Immature natural killer cell (primary cell): ENCODE results near the gene HOXC5. TPM values are rescaled to one million over a fixed set of nuclear protein-coding genes. Genes with fewer than 3 reads are reported as not detected.

Source experiments
- DNase-seq, 3 donors: peaks; one replicate each; pipeline ENCODE4 v3.0.0; 2022; ENCODE audit warnings: mixed read lengths in 1 of 3
- H3K27ac Mint-ChIP-seq, 6 donors: one replicate each; pipeline ENCODE4 v1.8.0; 2020; ENCODE audit warnings: mixed read lengths in 6 of 6, mild to moderate bottlenecking in 5 of 6, inconsistent platforms in 4 of 6, moderate library complexity in 3 of 6
- H3K27me3 Mint-ChIP-seq, 3 donors: one replicate each; pipeline ENCODE4 v1.8.0; 2020 to 2021; ENCODE audit warnings: low read depth in 3 of 3, mild to moderate bottlenecking in 3 of 3, mixed read lengths in 3 of 3, moderate library complexity in 3 of 3, inconsistent platforms in 1 of 3
- H3K36me3 Mint-ChIP-seq, 3 donors: one replicate each; pipeline ENCODE4 v1.8.0; 2020; ENCODE audit warnings: mixed read lengths in 3 of 3, inconsistent platforms in 2 of 3, mild to moderate bottlenecking in 2 of 3
- H3K4me1 Mint-ChIP-seq, 2 donors: one replicate each; pipeline ENCODE4 v1.8.0; 2020; ENCODE audit warnings: inconsistent platforms in 2 of 2, mild to moderate bottlenecking in 2 of 2, mixed read lengths in 2 of 2, moderate library complexity in 1 of 2
- H3K4me3 Mint-ChIP-seq, 5 donors: one replicate each; pipeline ENCODE4 v1.8.0; 2020; ENCODE audit warnings: mild to moderate bottlenecking in 5 of 5, mixed read lengths in 5 of 5, inconsistent platforms in 3 of 5, moderate library complexity in 3 of 5
- H3K9me3 Mint-ChIP-seq, 6 donors: one replicate each; pipeline ENCODE4 v1.8.0; 2020; ENCODE audit warnings: mild to moderate bottlenecking in 6 of 6, mixed read lengths in 6 of 6, inconsistent platforms in 4 of 6, moderate library complexity in 3 of 6
- polyA plus RNA-seq, 3 donors: library from polyadenylated mRNA; unstranded; fragments of 300-500 nt; fragmentation: Illumina TruSeq; gene quantifications; one replicate each; pipeline ENCODE4 v1.2.3, GENCODE V29; 2021

HOXC5 gene
- polyA plus RNA-seq, 3 donors from 2014 or later: not detected

DNA sequence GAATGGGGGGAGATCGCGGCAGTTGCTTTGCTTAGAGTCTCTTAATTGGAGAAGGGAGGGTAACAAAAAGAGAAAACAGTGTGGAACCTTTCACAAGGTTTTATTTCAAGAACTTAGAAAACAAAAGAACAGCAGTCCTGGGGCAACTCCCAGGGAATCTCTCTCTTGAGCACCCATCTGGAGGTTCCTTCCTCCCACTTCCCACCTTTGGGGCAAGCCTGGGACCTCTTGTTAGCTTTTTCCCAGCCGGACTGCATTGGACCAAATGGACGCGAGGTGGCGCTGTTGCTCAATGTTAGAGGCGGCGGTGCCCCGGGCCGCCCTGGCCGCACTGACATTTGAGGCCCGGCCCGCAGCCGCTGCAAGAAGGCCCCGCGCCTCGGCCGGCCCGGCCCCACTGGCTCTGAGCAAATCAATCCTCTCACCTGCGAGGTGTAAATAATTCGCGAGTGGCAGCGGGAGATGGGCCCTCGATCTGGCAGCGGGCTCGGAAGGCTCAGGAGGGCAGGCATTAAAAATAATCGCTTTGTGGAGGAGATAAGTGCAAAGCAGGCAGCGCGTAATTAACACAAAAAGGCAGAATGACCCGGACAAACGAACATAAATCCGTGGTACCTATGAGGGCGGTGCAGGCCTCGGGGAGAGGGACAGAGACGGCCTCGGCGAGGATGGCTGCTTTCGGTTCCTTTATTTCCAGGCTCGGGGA, 26.8 kb upstream of the HOXC5 start:
- Mint-ChIP-seq H3K27ac (peak overlapping the region in 2 of 6 donors; percentile 26 to 45), H3K27me3 (peaks cover 53 to 79% (median 75%) of the 10 kb centered on the region in 3 donors), H3K4me1 (peaks cover 13 to 26% of the 10 kb centered on the region in 2 donors), H3K36me3 (no peaks in the 10 kb centered on the region), H3K9me3 (peaks cover 0 to 6% (median 0%) of the 10 kb centered on the region in 6 donors), H3K4me3 (peak overlapping the region; percentile 76 to 86 (median 84))
- DNase-seq: peak; percentile 80 to 85 (median 82)

DNA sequence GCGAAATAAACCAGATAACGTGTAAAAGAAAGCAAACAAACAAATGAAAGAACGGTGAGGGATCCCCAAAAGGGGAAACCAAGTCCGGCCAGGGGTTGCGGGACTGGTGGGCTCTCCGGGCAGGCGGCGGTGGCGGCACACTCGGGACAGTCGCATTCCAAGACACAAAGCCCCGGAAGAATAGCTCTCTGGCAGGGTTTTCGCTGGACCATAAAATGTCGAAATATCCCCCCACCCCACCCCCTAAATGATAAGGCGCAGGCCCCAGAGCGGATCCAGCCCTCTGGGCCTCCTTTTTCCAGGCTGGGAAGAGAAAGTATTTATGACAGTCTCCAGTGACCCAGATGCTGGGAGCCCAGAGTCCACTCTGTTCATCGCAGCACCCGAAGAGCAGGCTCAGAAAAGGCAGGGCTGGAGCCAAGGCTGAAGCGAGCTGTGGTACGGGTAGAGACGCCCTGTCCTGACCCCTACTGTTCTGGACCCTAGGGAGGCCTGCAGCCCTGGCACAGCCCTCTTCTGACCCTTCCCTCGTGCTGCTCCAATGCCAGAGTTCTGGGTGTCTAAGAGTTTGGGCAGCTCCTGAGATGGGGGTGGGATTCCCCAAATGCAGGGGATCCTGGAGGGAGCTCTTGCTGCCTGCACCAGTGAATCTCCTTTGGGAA, 26.2 kb upstream of the HOXC5 start:
- no peak for DNase-seq
- H3K4me3 Mint-ChIP-seq: peak overlapping the region; percentile 76 to 86 (median 84)
- H3K27me3 Mint-ChIP-seq: peaks cover 53 to 78% (median 77%) of the 10 kb centered on the region in 3 donors
- H3K27ac Mint-ChIP-seq: peak overlapping the region in 1 of 6 donors; percentile 45
- peaks cover 0 to 6% (median 0%) of the 10 kb centered on the region in 6 donors for H3K9me3 Mint-ChIP-seq
- H3K4me1 Mint-ChIP-seq: peaks cover 14 to 33% of the 10 kb centered on the region in 2 donors
- no peaks in the 10 kb centered on the region for H3K36me3 Mint-ChIP-seq

DNA sequence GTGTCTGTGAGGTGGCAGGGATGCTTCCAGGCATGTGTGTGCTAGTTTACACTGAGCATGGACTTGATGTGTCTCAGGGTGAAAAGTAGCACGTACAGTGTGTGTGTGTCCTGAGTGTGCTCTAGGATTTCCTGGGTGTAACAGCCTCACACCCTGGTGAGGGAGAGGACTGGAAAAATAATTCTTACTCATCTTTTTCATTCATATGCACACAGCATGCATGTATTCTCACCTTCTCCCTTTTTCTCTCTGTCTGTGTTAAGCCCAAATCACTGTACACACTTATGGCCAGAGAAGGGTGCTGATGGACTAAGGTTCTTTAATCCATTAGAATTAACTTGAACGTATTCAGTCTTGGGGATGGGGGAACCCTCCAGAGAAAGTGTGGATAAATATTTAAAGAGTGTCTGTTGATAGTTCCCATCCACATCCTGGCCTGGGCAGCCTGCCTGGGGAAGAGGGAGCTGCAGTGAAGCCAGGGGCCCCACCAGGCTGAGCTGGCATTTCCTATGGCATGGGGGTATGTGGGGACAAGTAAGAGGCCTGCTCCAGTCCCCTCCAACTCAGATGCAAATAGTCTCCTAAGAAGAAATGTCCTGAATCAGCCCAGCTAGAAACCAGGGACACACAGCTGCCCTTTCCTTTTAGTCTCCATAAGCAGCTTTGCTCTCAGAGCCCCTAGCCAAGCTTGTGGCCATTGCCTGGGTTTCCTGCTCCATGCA, 25.2 kb upstream of the HOXC5 start:
- Mint-ChIP-seq H3K4me1 (peaks cover 14 to 34% of the 10 kb centered on the region in 2 donors), H3K4me3 (peak overlapping the region in 2 of 5 donors; percentile 2 to 57), H3K9me3 (peaks cover 0 to 6% (median 0%) of the 10 kb centered on the region in 6 donors), H3K27ac (no peak overlapping the region), H3K36me3 (no peaks in the 10 kb centered on the region), H3K27me3 (peaks cover 44 to 74% (median 70%) of the 10 kb centered on the region in 3 donors)
- DNase-seq: no peak

DNA sequence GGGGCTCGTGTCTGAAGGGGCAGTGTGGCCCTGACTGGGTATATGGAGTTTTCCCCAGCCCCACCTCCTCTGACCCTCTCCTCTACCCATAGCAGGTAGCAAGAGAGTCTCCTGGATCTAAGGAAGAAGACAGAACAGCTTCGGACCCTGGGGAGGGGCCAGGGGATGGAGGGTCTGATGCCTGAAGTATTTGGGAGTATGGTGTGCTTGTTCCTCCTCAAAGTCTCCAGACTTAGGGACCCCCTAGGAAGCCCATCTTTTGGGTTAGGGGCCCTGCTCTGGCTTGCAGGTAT, 24.6 kb upstream of the HOXC5 start:
- Mint-ChIP-seq H3K27me3 (peaks cover 46 to 74% (median 72%) of the 10 kb centered on the region in 3 donors), H3K27ac (no peak overlapping the region), H3K9me3 (peaks cover 0 to 6% (median 0%) of the 10 kb centered on the region in 6 donors), H3K36me3 (no peaks in the 10 kb centered on the region), H3K4me1 (peaks cover 14 to 34% of the 10 kb centered on the region in 2 donors), H3K4me3 (peak overlapping the region in 3 of 5 donors; percentile 37 to 40 (median 38))
- no peak for DNase-seq

DNA sequence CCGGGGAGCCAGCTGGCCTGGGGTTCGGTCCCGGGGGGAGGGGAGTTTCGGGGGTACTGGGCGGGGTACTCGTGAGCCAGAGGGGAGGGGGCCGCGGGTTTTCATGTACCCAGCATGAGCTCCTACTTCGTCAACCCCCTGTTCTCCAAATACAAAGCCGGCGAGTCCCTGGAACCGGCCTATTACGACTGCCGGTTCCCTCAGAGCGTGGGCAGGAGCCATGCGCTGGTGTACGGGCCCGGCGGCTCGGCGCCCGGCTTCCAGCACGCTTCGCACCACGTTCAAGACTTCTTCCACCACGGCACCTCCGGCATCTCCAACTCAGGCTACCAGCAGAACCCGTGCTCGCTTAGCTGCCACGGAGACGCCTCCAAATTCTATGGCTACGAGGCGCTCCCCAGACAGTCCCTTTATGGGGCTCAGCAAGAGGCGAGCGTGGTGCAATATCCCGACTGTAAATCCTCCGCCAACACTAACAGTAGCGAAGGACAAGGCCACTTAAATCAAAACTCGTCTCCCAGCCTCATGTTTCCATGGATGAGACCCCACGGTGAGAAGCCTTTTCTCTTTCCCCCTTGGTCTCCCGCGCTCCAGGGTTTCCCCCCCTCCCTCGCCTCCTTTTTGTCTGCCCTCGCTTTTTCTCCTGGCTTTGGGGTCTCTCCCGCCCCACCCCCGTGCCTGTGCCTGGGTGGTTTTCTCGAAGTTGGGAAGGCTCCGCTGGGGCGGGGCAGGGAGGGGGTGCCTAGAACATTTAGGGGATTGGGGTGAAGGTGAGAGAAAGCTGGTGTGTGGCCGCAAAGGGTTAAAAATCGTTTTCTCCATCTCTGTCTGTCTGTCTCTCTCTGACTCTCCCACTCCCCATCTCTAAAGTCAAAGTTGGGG, 23.4 kb upstream of the HOXC5 start:
- H3K36me3 Mint-ChIP-seq: no peaks in the 10 kb centered on the region
- peak overlapping the region in 1 of 6 donors; percentile 48 for H3K27ac Mint-ChIP-seq
- H3K4me1 Mint-ChIP-seq: peaks cover 14 to 34% of the 10 kb centered on the region in 2 donors
- DNase-seq: peak in 1 of 3 donors; percentile 27
- H3K27me3 Mint-ChIP-seq: peaks cover 44 to 73% (median 72%) of the 10 kb centered on the region in 3 donors
- peaks cover 0 to 2% (median 0%) of the 10 kb centered on the region in 6 donors for H3K9me3 Mint-ChIP-seq
- H3K4me3 Mint-ChIP-seq: peak overlapping the region; percentile 55 to 65 (median 61)

DNA sequence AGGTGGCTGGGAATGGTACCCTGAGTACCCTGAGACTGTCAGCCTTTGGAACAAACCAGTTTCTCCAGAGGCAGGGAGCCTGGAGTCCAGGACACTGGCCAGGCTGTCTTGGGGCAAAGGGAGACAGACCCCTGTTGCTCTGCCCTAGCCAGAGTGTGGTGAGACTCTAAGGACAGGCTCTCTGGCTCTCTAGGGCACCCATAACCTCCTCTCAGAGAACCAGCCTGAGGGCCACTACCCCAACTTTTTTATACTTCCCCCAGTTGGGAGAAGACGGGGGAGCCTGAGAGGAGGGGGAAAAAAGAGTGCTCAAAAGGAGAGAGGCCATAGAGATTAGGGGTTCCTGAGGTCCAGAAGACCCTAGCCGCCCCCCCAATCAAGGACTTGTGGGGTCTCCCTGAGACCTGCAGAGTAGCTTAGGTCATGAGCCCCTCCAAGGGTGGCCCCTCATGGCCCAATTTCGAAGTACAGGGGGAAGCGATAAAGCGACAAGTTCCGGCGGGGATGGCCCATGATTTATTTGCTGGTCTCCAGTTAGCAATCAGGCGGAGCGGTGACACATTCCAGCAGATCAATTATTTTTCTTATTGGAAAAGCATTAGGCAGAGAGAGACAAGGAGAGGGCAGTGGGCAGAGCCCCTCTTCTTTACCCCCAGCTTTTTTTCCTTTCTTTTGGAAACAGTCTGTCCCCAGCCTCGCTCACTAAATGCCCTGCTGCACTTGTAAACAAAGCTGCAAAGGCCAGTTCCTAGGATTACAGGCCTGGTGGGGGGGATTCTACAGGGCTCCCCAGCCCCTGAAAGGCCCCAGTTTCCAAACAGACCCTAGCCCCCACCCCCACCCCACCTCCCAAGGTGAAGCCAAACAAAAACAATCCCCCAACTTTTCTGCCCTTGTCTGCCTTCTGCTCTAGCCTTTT, 22.5 kb upstream of the HOXC5 start:
- Mint-ChIP-seq H3K9me3 (peaks cover 0 to 3% (median 0%) of the 10 kb centered on the region in 6 donors), H3K27ac (no peak overlapping the region), H3K27me3 (peaks cover 50 to 80% (median 73%) of the 10 kb centered on the region in 3 donors), H3K36me3 (no peaks in the 10 kb centered on the region), H3K4me1 (peaks cover 19 to 33% of the 10 kb centered on the region in 2 donors), H3K4me3 (peak overlapping the region in 2 of 5 donors; percentile 29 to 46)
- DNase-seq: no peak

DNA sequence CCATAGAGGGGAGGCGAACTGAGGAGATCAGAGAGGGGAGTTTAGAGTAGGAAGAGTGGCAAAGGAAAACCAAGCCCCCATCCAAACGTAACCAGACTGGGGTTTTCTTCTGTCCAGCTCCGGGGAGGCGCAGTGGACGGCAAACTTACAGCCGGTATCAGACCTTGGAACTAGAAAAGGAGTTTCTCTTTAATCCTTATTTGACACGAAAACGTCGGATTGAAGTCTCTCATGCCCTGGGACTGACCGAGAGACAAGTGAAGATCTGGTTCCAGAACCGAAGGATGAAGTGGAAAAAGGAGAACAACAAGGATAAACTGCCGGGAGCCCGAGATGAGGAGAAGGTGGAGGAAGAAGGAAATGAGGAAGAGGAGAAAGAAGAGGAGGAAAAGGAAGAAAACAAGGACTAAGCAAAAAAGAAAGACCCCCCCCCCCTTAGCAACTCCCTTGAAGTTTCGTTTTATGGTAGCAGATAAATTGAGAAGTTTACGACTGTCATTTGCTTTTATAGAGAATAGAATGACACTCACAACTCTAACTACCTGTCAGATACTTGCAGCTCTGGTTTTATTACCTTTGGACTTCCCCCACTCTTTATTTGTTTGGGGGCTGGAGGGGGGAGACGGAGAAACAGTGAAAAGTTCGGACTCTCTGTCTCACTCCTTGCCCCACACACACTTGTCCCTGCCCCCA, 21.7 kb upstream of the HOXC5 start:
- DNase-seq: no peak
- peaks cover 18 to 25% of the 10 kb centered on the region in 2 donors for H3K4me1 Mint-ChIP-seq
- H3K27ac Mint-ChIP-seq: no peak overlapping the region
- H3K27me3 Mint-ChIP-seq: peaks cover 48 to 80% (median 75%) of the 10 kb centered on the region in 3 donors
- peak overlapping the region in 2 of 5 donors; percentile 27 to 46 for H3K4me3 Mint-ChIP-seq
- H3K36me3 Mint-ChIP-seq: no peaks in the 10 kb centered on the region
- H3K9me3 Mint-ChIP-seq: peaks cover 0 to 3% (median 0%) of the 10 kb centered on the region in 6 donors

DNA sequence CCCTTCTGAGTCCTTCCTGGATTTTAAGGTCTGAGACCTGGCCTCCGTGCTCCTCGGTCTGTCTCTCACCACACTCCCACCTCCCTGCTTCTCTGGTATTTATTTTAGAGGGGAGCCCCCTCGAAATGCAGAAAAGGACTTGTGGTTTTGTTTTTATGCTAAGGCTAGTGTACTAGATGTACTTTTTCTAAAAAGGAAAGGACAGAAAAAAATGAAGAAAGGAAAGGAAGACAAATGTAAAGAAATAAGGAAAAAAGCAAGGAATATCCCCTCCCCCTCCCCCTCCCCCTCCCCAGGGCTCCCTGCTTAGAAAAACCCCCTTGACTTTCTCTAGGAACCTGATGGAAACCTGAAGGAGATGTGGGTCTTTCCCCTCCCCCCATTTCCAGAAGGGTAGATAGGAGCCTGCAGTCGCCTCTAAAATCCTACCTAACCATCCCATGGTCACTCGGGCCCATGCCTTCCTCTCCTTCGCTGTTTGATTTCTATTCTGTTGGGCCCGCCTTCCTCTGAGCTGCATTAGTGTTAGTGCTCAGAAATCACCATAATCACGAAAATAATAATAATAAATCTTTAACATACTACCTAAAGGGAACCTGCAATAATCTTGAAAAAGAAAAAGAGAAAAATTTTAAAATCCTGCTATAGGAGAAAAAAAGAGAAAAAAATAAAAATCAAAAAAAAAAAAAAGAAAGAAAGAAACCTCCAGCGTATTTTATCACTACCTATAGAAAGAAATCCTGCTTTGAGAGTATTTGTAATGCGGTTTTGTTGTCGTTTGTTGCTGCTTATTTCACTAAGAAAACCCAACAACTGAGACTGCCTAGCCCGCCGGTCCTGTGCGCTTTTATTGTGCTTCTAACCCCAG, 21.0 kb upstream of the HOXC5 start:
- no peak overlapping the region for H3K27ac Mint-ChIP-seq
- H3K36me3 Mint-ChIP-seq: no peaks in the 10 kb centered on the region
- no peak for DNase-seq
- peaks cover 0 to 3% (median 0%) of the 10 kb centered on the region in 6 donors for H3K9me3 Mint-ChIP-seq
- peaks cover 15 to 20% of the 10 kb centered on the region in 2 donors for H3K4me1 Mint-ChIP-seq
- H3K27me3 Mint-ChIP-seq: peaks cover 46 to 77% (median 76%) of the 10 kb centered on the region in 3 donors
- H3K4me3 Mint-ChIP-seq: peak overlapping the region in 1 of 5 donors; percentile 18

DNA sequence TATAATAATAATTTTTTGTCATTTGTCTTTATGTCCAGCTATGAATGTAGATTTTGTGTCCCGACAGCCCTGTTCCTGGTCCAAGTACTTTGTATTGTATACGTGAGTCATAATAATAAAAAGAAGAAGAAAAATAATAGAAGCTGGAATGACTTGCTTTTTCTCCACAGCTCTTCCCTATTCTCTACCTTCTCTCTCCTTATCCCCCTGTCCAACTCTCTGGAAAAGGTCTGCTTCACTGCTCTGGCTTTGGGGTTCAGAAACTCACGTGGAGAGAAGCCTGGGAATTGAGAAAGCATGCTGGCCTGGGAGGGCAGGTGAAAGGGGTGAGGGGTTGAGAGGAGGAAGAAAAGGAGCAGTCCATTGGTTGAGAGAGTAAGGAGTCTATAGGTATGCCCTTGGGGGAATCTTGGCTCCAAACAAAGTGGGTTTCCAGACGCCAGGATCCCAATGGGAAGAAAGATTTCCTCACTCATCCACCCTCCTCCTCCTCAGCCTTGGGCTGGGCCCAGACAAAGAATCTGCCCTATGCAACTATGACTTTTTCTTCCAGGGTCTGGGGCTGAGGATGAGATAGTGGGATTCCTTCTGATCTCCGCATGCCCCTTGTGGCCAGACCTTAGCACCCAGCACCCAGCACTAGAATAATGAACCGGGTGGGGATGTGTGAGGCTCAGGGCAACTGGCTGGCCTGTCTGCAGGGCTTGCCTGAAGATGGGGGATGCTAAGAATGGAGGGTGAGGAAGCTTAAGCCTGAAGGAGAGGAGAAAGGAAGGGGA, 20.0 kb upstream of the HOXC5 start:
- Mint-ChIP-seq H3K4me1 (peaks cover 22 to 29% of the 10 kb centered on the region in 2 donors), H3K4me3 (no peak overlapping the region), H3K9me3 (peaks cover 0 to 3% (median 0%) of the 10 kb centered on the region in 6 donors), H3K36me3 (no peaks in the 10 kb centered on the region), H3K27me3 (peaks cover 44 to 75% (median 75%) of the 10 kb centered on the region in 3 donors), H3K27ac (peak overlapping the region in 1 of 6 donors; percentile 59)
- DNase-seq: no peak

DNA sequence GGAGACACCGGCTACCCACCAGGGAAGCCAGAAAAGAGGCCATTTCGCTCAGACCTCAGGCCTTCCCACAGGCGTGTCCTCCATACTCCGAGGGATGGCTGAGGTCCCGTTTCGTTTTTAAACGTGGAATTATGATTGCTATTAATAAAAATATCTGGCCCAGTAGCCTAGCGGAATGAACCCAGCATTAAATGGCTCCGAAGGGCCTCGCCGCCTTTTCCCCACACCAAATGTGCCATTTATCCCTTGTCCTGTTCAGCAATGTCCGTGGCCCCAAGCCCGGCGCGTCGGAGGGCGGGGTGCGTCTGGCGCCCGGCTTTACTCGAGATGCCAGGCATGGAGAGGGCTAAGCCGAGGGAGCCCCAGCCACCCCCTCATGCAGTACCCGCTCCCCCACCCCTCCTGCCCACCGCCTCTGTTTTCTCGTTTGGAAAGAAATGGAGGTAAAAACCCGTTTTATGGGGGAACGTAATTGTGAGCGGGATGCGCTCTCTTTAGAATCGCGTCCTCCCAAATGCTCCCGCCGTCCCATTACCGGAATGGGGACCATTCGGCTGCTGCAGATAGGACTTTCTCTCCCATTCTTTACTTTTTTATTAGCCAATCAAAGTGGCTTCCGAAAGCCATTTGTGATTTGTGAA, 18.4 kb upstream of the HOXC5 start:
- Mint-ChIP-seq H3K27me3 (peaks cover 39 to 64% (median 63%) of the 10 kb centered on the region in 3 donors), H3K36me3 (no peaks in the 10 kb centered on the region), H3K4me1 (peaks cover 24 to 34% of the 10 kb centered on the region in 2 donors), H3K9me3 (peaks cover 0 to 2% (median 0%) of the 10 kb centered on the region in 6 donors), H3K27ac (peak overlapping the region in 1 of 6 donors; percentile 20), H3K4me3 (peak overlapping the region in 1 of 5 donors; percentile 7)
- DNase-seq: no peak
